Ascending aorta (tissue), 2 donors: ENCODE measurements around the gene GFOD1. TPM values are rescaled to one million over a fixed set of nuclear protein-coding genes. Genes with fewer than 3 reads are reported as not detected.
"Not testable (repeated sequence)": the region's sequence is repeated elsewhere in the genome, so short reads cannot be mapped to it uniquely, and the experiment has no call there.

Experiments
- DNase-seq, 2 donors: peaks; one replicate each; pipeline ENCODE4 v3.0.0-alpha.2; 2019; ENCODE audit warnings: low spot score in 2 of 2
- H3K27ac ChIP-seq, 2 donors: fragments of 200-600 bp; sonication (generic); one replicate each; pipeline ENCODE4 v1.5.1; 2016 to 2017; ENCODE audit warnings: mild to moderate bottlenecking in 1 of 2
- H3K27me3 ChIP-seq: fragments of 200-600 bp; sonication (generic); one replicate; pipeline ENCODE4 v1.5.1; 2017
- H3K36me3 ChIP-seq, 2 donors: fragments of 200-600 bp; sonication (generic); one replicate each; pipeline ENCODE4 v1.5.1; 2016
- H3K4me1 ChIP-seq, 2 donors: fragments of 200-600 bp; sonication (generic); one replicate each; pipeline ENCODE4 v1.5.1; 2016 to 2017; ENCODE audit warnings: mild to moderate bottlenecking in 1 of 2
- H3K4me3 ChIP-seq, 2 donors: fragments of 200-600 bp; sonication (generic); one replicate each; pipeline ENCODE4 v1.5.1; 2016 to 2017; ENCODE audit warnings: mild to moderate bottlenecking in 1 of 2
- H3K9me3 ChIP-seq, 2 donors: fragments of 200-600 bp; sonication (generic); one replicate each; pipeline ENCODE4 v1.5.1; 2016
- CTCF ChIP-seq, 3 experiments: fragments of 200-600 bp in 2 of 3; fragments of 450-650 bp in 1 of 3; sonication (generic) in 2 of 3; IDR thresholded peaks; one replicate each; pipeline ENCODE4 v1.5.1; 2016 to 2019; ENCODE audit warnings: antibody characterized with exemption in 3 of 3, mild to moderate bottlenecking in 1 of 3, moderate library complexity in 1 of 3
- intact Hi-C: fragments of 100-400 bp; cut with DNase I; formaldehyde crosslinking; loops from one replicate; pipeline ENCODE4 v1.15.1; 2023
- total RNA-seq: library from RNA; depleted of rRNA; stranded (reverse); fragments of >200 nt; gene quantifications from one replicate; pipeline ENCODE4 v1.1.0, GENCODE V29; 2016

Gene GFOD1
- total RNA-seq, 1 donor from 2014 or later: 28.7 TPM

GRCh38 chr6:13447949-13448724, 39.3 kb downstream of the GFOD1 start:
- Histone ChIP-seq H3K27ac (peak overlapping the region in 1 of 2 donors; percentile 19), H3K9me3 (no peaks in the 10 kb centered on the region), H3K4me3 (no peak overlapping the region), H3K36me3 (peaks cover 0 to 2% of the 10 kb centered on the region in 2 donors), H3K27me3 (no peaks in the 10 kb centered on the region), H3K4me1 (peaks cover 10 to 17% of the 10 kb centered on the region in 2 donors)
- intact Hi-C loops: no loop called here
- DNase-seq: peak in 1 of 2 donors; percentile 59
- no peak for TF ChIP-seq CTCF (IDR thresholded peaks at IDR 0.05)

GRCh38 chr6:13446381-13446780, 41.0 kb downstream of the GFOD1 start:
- no peak for TF ChIP-seq CTCF (IDR thresholded peaks at IDR 0.05)
- no peak overlapping the region for H3K4me3 ChIP-seq
- peak overlapping the region in 1 of 2 donors; percentile 33 for H3K27ac ChIP-seq
- no peaks in the 10 kb centered on the region for H3K9me3 ChIP-seq
- H3K27me3 ChIP-seq: no peaks in the 10 kb centered on the region
- H3K4me1 ChIP-seq: peaks cover 10 to 17% of the 10 kb centered on the region in 2 donors
- peak in 1 of 2 donors; percentile 38 for DNase-seq
- intact Hi-C loops: no loop called here
- H3K36me3 ChIP-seq: no peaks in the 10 kb centered on the region

GRCh38 chr6:13445744-13446115, 41.7 kb downstream of the GFOD1 start:
- Histone ChIP-seq H3K27me3 (no peaks in the 10 kb centered on the region), H3K4me1 (peaks cover 10 to 17% of the 10 kb centered on the region in 2 donors), H3K9me3 (no peaks in the 10 kb centered on the region), H3K27ac (peak overlapping the region; percentile 13 to 33), H3K4me3 (no peak overlapping the region), H3K36me3 (no peaks in the 10 kb centered on the region)
- DNase-seq: no peak
- no peak for TF ChIP-seq CTCF (IDR thresholded peaks at IDR 0.05)
- intact Hi-C loops: no loop called here

GRCh38 chr6:13445005-13445743, 42.2 kb downstream of the GFOD1 start:
- Histone ChIP-seq H3K4me1 (peaks cover 10 to 17% of the 10 kb centered on the region in 2 donors), H3K36me3 (no peaks in the 10 kb centered on the region), H3K4me3 (no peak overlapping the region), H3K27ac (peak overlapping the region; percentile 13 to 33), H3K27me3 (no peaks in the 10 kb centered on the region), H3K9me3 (no peaks in the 10 kb centered on the region)
- TF ChIP-seq CTCF (IDR thresholded peaks at IDR 0.05): no peak
- intact Hi-C loops: no loop called here
- DNase-seq: peak in 1 of 2 donors; percentile 66

- Histone ChIP-seq H3K4me1 (peaks cover 10 to 17% of the 10 kb centered on the region in 2 donors), H3K27me3 (no peaks in the 10 kb centered on the region), H3K9me3 (no peaks in the 10 kb centered on the region), H3K27ac (no peak overlapping the region), H3K4me3 (no peak overlapping the region), H3K36me3 (no peaks in the 10 kb centered on the region)
- DNase-seq: no peak
- TF ChIP-seq CTCF (IDR thresholded peaks at IDR 0.05): no peak
- intact Hi-C loops: no loop called here
Observed at GRCh38 chr6:13444604-13445003, 42.8 kb downstream of the GFOD1 start.

GRCh38 chr6:13443978-13444377, 43.4 kb downstream of the GFOD1 start:
- H3K27ac ChIP-seq, H3K4me3 ChIP-seq, H3K9me3 ChIP-seq, H3K27me3 ChIP-seq, H3K36me3 ChIP-seq, DNase-seq, intact Hi-C loops: not testable (repeated sequence)
- H3K4me1 ChIP-seq: peaks cover 7 to 14% of the 10 kb centered on the region in 2 donors
